ENCODE measurements around the gene DRG2.

DNA sequence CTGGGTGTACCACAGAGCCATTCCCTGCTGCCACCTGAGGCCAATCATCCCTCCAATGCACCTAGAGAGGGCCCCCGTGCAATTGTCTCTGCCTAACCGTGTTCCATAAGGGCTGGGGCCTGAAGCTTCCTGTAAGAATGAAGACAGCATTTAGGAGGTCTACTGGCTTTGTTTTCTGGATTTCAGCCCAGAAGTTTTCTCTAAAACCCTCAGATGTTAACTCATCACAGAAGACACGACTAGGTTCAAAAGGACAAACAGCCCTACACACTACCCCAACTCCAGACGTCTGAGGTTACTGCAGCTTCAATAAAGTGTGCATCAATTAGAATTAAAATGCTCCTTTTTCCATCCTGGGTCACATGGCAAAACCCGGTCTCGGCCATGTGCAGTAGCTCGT lies 10.8 kb upstream of the DRG2 start:
- TF ChIP-seq TCF7 (IDR thresholded peaks at IDR 0.05; ENCODE audit: borderline replicate concordance) (no peak), CREB1 (IDR thresholded peaks at IDR 0.05; ENCODE audit: low read depth) (no peak)
